Endothelial cell of umbilical vein (primary cell): Measurements from ENCODE around the gene SLC6A9. TPM values are rescaled to one million over a fixed set of nuclear protein-coding genes. Genes with fewer than 3 reads are reported as not detected.

Experiments
- BruUV-seq: library from RNA; stranded (reverse); fragments of 400-500 nt; replicated peaks from 2 replicates; lab custom pipeline; 2021; lab: Mats Ljungman, UMichigan
- CTCF ChIA-PET: fragments of 300-600, 350-600 bp; sonication (Branson Sonifier 250); formaldehyde crosslinking; loops from one replicate; lab custom pipeline; 2021; ENCODE audit warnings: antibody characterized with exemption, inconsistent platforms; lab: Charles Lee
- POLR2A ChIA-PET: fragments of 300-600, 350-600 bp; sonication (Branson Sonifier 250); formaldehyde crosslinking; loops from one replicate; lab custom pipeline; 2021; ENCODE audit warnings: antibody characterized with exemption, inconsistent platforms; lab: Charles Lee
- DNase-seq: peaks from one replicate; pipeline ENCODE4 v3.0.0-alpha.2; 2011; ENCODE audit warnings: low read depth, low spot score
- FAIRE-seq: peaks from 2 replicates; lab custom pipeline; 2011; peaks lifted over from hg19 to GRCh38; lab: Jason Lieb, UNC
- H2AFZ ChIP-seq: 2 replicates; pipeline ENCODE4 v1.6.0; 2012; ENCODE audit warnings: low read depth, low read length, control low read depth, inconsistent platforms
- H3K27ac ChIP-seq: 2 replicates; pipeline ENCODE4 v1.5.1; 2011; ENCODE audit warnings: low read depth, mild to moderate bottlenecking, control low read depth, low read length, moderate library complexity; ENCODE audit not compliant: insufficient read depth
- H3K27me3 ChIP-seq, 2 experiments: 2 replicates each; pipeline versions ENCODE4 v1.6.0 to v1.6.1; 2011; ENCODE audit warnings: low read length in 2 of 2, mixed read lengths in 1 of 2; ENCODE audit not compliant: control insufficient read depth in 2 of 2, insufficient read depth in 2 of 2
- H3K36me3 ChIP-seq, 2 experiments: 2 replicates in 1 of 2; 3 replicates in 1 of 2; pipeline ENCODE4 v1.5.1; 2011; ENCODE audit warnings: low read length in 2 of 2, mild to moderate bottlenecking in 1 of 2, moderate library complexity in 1 of 2; ENCODE audit not compliant: control insufficient read depth in 2 of 2, insufficient read depth in 2 of 2; ENCODE audit errors: extremely low read depth in 1 of 2
- H3K4me1 ChIP-seq: 3 replicates; pipeline ENCODE4 v1.5.1; 2011; ENCODE audit warnings: mild to moderate bottlenecking, low read length; ENCODE audit not compliant: control insufficient read depth, insufficient read depth; ENCODE audit errors: extremely low read depth
- H3K4me2 ChIP-seq: 2 replicates; pipeline ENCODE4 v1.6.1; 2011; ENCODE audit warnings: low read length, control low read depth, mixed read lengths; ENCODE audit not compliant: insufficient read depth
- H3K4me3 ChIP-seq, 3 experiments: fragments of 200-600 bp in 1 of 3; sonication (generic), shearing (Covaris generic) in 1 of 3; replicated peaks in 1 of 3; 2 replicates each; pipeline ENCODE4 v1.5.1; 2011 to 2016; ENCODE audit warnings: control low read depth in 3 of 3, low read length in 3 of 3, mild to moderate bottlenecking in 2 of 3, inconsistent platforms in 1 of 3, low read depth in 1 of 3, moderate library complexity in 1 of 3; ENCODE audit not compliant: insufficient read depth in 1 of 3
- H3K79me2 ChIP-seq: 2 replicates; pipeline ENCODE4 v1.6.0; 2012; ENCODE audit warnings: low read length, inconsistent platforms; ENCODE audit not compliant: control insufficient read depth, insufficient read depth
- H3K9ac ChIP-seq: replicated peaks from 2 replicates; pipeline ENCODE3; 2011; ENCODE audit warnings: low read length, control low read depth; ENCODE audit not compliant: insufficient read depth; ENCODE audit errors: extremely low read depth
- H3K9me1 ChIP-seq: replicated peaks from 3 replicates; pipeline ENCODE4 v1.6.0; 2011; ENCODE audit warnings: mild to moderate bottlenecking, low read length; ENCODE audit not compliant: control insufficient read depth, insufficient read depth; ENCODE audit errors: extremely low read depth
- H3K9me3 ChIP-seq: replicated peaks from 2 replicates; pipeline ENCODE4 v1.5.1; 2012; ENCODE audit warnings: low read length, inconsistent platforms; ENCODE audit not compliant: control insufficient read depth, insufficient read depth
- H4K20me1 ChIP-seq: replicated peaks from 2 replicates; pipeline ENCODE3; 2011; ENCODE audit warnings: mild to moderate bottlenecking, low read length; ENCODE audit not compliant: control insufficient read depth, insufficient read depth; ENCODE audit errors: extremely low read depth
- EZH2 ChIP-seq: IDR thresholded peaks from 2 replicates; pipeline ENCODE4 v1.6.1; 2012; ENCODE audit warnings: borderline replicate concordance, low read depth, mild to moderate bottlenecking, moderate library complexity, low read length, inconsistent platforms; ENCODE audit not compliant: severe bottlenecking
- FOS ChIP-seq: IDR thresholded peaks from 2 replicates; pipeline ENCODE4 v1.6.1; 2011; ENCODE audit warnings: mild to moderate bottlenecking, low read length, moderate library complexity, borderline replicate concordance; ENCODE audit not compliant: insufficient read depth
- GATA2 ChIP-seq: IDR thresholded peaks from 2 replicates; pipeline ENCODE4 v1.7.0; 2011; ENCODE audit warnings: low read depth, mild to moderate bottlenecking, moderate library complexity, mixed read lengths, low read length; ENCODE audit not compliant: insufficient read length, insufficient read depth
- JUN ChIP-seq: IDR thresholded peaks from 2 replicates; pipeline ENCODE4 v1.6.1; 2011; ENCODE audit warnings: borderline replicate concordance, low read depth; ENCODE audit not compliant: insufficient read length, insufficient read depth
- MYC ChIP-seq: IDR thresholded peaks from one replicate; pipeline ENCODE4 v1.6.1; 2011; ENCODE audit warnings: mild to moderate bottlenecking, low read depth, low read length
- POLR2A ChIP-seq: IDR thresholded peaks from 2 replicates; pipeline ENCODE4 v1.6.1; 2012; ENCODE audit warnings: low read depth, mild to moderate bottlenecking, control low read depth, low read length
- POLR2AphosphoS5 ChIP-seq: IDR thresholded peaks from 2 replicates; pipeline ENCODE4 v1.6.1; 2012; ENCODE audit warnings: low read depth, mild to moderate bottlenecking, control low read depth, low read length, moderate library complexity; ENCODE audit not compliant: insufficient read depth
- dilution Hi-C: fragments of 300-500 bp; cut with MboI; formaldehyde crosslinking; loops from one replicate; pipeline ENCODE4 v1.15.0; 2019; ENCODE audit warnings: low sequenced_read_pairs; ENCODE audit not compliant: extremely low pct_ligation_motif_present
- intact Hi-C: fragments of 100-400 bp; cut with micrococcal nuclease; formaldehyde crosslinking; loops from one replicate; pipeline ENCODE4 v1.10.0; 2022
- polyA plus RNA-seq, 4 experiments: library from polyadenylated mRNA; depleted of rRNA in 3 of 4; stranded (reverse) in 3 of 4; unstranded in 1 of 4; fragments of >200 nt; gene quantifications; 2 replicates each; pipeline versions ENCODE4 v1.2.1 to v1.2.3, GENCODE V29; 2011 to 2012; ENCODE audit warnings: missing spikeins in 1 of 4
- total RNA-seq: library from RNA; stranded (reverse); gene quantifications from 2 replicates; pipeline ENCODE4 v1.2.3, GENCODE V29; 2021
- TF ChIP-seq, protein P1 (sequence below), 2 donors: IDR thresholded peaks; 1 replicate in 1 of 2; 2 replicates in 1 of 2; pipeline ENCODE4 v1.5.1; 2011; ENCODE audit warnings: low read length in 2 of 2, mild to moderate bottlenecking in 2 of 2, moderate library complexity in 2 of 2, control low read depth in 1 of 2, inconsistent platforms in 1 of 2, low read depth in 1 of 2; ENCODE audit not compliant: insufficient read depth in 1 of 2; ENCODE audit errors: extremely low read depth in 1 of 2
- TF ChIP-seq, protein P2 (sequence below): IDR thresholded peaks from 2 replicates; pipeline ENCODE4 v1.6.1; 2011; ENCODE audit not compliant: insufficient read depth, insufficient read length

SLC6A9 gene
- total and polyA plus RNA-seq, 2 donors (not counting 3 experiments of a cell fraction or from before 2014, with no cell fraction given): 0.80 to 1.5 TPM

DNA sequence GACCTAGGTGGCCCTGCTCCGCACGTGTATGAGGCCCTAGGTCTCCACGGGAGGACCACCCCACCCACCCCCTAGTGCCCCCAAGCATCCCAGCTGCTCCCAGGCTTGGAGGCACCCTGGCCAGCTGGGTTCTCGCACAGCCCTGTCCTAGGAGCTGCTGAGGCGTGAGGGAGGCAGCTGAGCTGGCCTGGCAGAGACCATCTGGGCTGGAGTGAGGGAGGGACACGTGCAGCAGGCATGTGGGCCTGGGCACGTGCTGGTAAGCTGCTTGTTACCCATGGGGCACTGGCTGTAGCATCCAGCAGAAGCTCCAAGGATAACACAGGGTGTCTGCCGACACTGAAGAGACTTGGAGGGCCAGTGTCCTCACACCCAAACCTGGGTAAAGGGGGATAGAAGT is 10.1 kb downstream of the SLC6A9 start:
- DNase-seq: no peak
- Histone ChIP-seq H3K4me2 (no peak overlapping the region), H3K27me3 (no peaks in the 10 kb centered on the region), H3K9me3 (no peaks in the 10 kb centered on the region), H3K27ac (no peak overlapping the region), H2AFZ (no peak overlapping the region), H3K9ac (no peak overlapping the region), H3K9me1 (no peaks in the 10 kb centered on the region), H3K36me3 (no peaks in the 10 kb centered on the region), H3K4me1 (no peaks in the 10 kb centered on the region), H3K4me3 (no peak overlapping the region), H4K20me1 (no peaks in the 10 kb centered on the region), H3K79me2 (no peaks in the 10 kb centered on the region)
- CTCF ChIA-PET: interaction anchor here (1.2 to 3.0 kb wide), 3 partner anchors 15 to 258 kb away, joined by 5 to 16 read pairs (median 7); no protein-coding TSS in a partner anchor
- intact Hi-C loops (no loop called here), dilution Hi-C loops (no loop called here)
- no peak for FAIRE-seq
- BruUV-seq: no TSS peak
- POLR2A ChIA-PET: no interaction called here
- TF ChIP-seq GATA2: no peak
- TF ChIP-seq, protein P1, sequence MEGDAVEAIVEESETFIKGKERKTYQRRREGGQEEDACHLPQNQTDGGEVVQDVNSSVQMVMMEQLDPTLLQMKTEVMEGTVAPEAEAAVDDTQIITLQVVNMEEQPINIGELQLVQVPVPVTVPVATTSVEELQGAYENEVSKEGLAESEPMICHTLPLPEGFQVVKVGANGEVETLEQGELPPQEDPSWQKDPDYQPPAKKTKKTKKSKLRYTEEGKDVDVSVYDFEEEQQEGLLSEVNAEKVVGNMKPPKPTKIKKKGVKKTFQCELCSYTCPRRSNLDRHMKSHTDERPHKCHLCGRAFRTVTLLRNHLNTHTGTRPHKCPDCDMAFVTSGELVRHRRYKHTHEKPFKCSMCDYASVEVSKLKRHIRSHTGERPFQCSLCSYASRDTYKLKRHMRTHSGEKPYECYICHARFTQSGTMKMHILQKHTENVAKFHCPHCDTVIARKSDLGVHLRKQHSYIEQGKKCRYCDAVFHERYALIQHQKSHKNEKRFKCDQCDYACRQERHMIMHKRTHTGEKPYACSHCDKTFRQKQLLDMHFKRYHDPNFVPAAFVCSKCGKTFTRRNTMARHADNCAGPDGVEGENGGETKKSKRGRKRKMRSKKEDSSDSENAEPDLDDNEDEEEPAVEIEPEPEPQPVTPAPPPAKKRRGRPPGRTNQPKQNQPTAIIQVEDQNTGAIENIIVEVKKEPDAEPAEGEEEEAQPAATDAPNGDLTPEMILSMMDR (IDR thresholded peaks at IDR 0.05; ENCODE audit: extremely low read depth in 1 of 2, insufficient read depth in 1 of 2, low read depth in 1 of 2, low read length in 2 of 2): no peak
- TF ChIP-seq, protein P2, sequence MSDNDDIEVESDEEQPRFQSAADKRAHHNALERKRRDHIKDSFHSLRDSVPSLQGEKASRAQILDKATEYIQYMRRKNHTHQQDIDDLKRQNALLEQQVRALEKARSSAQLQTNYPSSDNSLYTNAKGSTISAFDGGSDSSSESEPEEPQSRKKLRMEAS: no peak
- TF ChIP-seq JUN: no peak
- no peak for TF ChIP-seq MYC
- no peak for TF ChIP-seq POLR2AphosphoS5
- TF ChIP-seq POLR2A: no peak
- TF ChIP-seq FOS: no peak
- no peak for TF ChIP-seq EZH2
